Aorta (tissue), 5 donors: ENCODE results near the gene ADD2. TPM values are rescaled to one million over a fixed set of nuclear protein-coding genes. Genes with fewer than 3 reads are reported as not detected.

Source experiments
- ATAC-seq: fragments of 200-7000 bp; cut with Tn5 transposase; one replicate; pipeline ENCODE4 v1.9.1; 2022; ENCODE audit warnings: moderate library complexity; ENCODE audit not compliant: low FRiP score
- DNase-seq, 2 donors: peaks; one replicate each; pipeline ENCODE4 v3.0.0-alpha.2; 2020
- H3K27ac ChIP-seq, 2 donors: one replicate each; pipeline ENCODE4 v1.5.1; 2013; ENCODE audit warnings: low read length in 2 of 2, mild to moderate bottlenecking in 2 of 2, moderate library complexity in 2 of 2, control low read depth in 1 of 2, inconsistent platforms in 1 of 2, low read depth in 1 of 2
- H3K27me3 ChIP-seq, 2 donors: one replicate each; pipeline ENCODE4 v1.6.1; 2013; ENCODE audit warnings: control low read depth in 1 of 2, low read length in 1 of 2, mild to moderate bottlenecking in 1 of 2, moderate library complexity in 1 of 2; ENCODE audit not compliant: insufficient read depth in 2 of 2, control insufficient read depth in 1 of 2
- H3K36me3 ChIP-seq, 2 donors: one replicate each; pipeline ENCODE4 v1.6.1; 2013; ENCODE audit warnings: control low read depth in 1 of 2, low read length in 1 of 2, mild to moderate bottlenecking in 1 of 2; ENCODE audit not compliant: insufficient read depth in 2 of 2, control insufficient read depth in 1 of 2
- H3K4me1 ChIP-seq, 2 donors: one replicate each; pipeline ENCODE4 v1.6.1; 2013; ENCODE audit warnings: low read length in 2 of 2, control low read depth in 1 of 2, mild to moderate bottlenecking in 1 of 2, moderate library complexity in 1 of 2; ENCODE audit not compliant: insufficient read depth in 2 of 2, control insufficient read depth in 1 of 2
- H3K4me3 ChIP-seq, 2 donors: one replicate each; pipeline ENCODE4 v1.5.1; 2013; ENCODE audit warnings: low read length in 2 of 2, control low read depth in 1 of 2, mild to moderate bottlenecking in 1 of 2
- H3K9me3 ChIP-seq: one replicate; pipeline ENCODE4 v1.6.1; 2013; ENCODE audit warnings: mild to moderate bottlenecking, low read length; ENCODE audit not compliant: control insufficient read depth
- WGBS, 2 donors: extraction: QIAGEN DNeasy Blood & Tissue Kit; methylation state at CpG; one replicate each; pipeline ENCODE4 v1.1.7; 2013; 5-methylcytosine and 5-hydroxymethylcytosine counted together
- intact Hi-C, 2 donors: fragments of 100-400 bp; cut with DNase I; formaldehyde crosslinking; loops; one replicate each; pipeline versions ENCODE4 v1.14.2 to v1.15.0; 2022
- polyA plus RNA-seq, 2 donors: library from polyadenylated mRNA; stranded (reverse); fragments of 200-250 nt; gene quantifications; one replicate each; pipeline ENCODE4 v1.2.3, GENCODE V29; 2013
- total RNA-seq, 2 donors: library from RNA; stranded (reverse); fragmentation: NEBNext Ultra II Directional; extraction: Animal tissue kit (Norgen Biotek cat#: 25700); gene quantifications; one replicate each; pipeline ENCODE4 v1.2.1, GENCODE V29; 2021
- donor health status: healthy with polysubstance abuse.
- donor health status: Bipolar disorder and iron deficiency.
- donor health status: DM: no; HTN: no; CAD: no.
- donor health status: DM: no; HTN: no; CAD: no.
- donor health status: DM: yes; HTN: yes; CAD: no.

Gene ADD2
- total and polyA plus RNA-seq, 4 donors, result 0.15 to 5.3 (median 1.7) TPM; not detected in 1

DNA sequence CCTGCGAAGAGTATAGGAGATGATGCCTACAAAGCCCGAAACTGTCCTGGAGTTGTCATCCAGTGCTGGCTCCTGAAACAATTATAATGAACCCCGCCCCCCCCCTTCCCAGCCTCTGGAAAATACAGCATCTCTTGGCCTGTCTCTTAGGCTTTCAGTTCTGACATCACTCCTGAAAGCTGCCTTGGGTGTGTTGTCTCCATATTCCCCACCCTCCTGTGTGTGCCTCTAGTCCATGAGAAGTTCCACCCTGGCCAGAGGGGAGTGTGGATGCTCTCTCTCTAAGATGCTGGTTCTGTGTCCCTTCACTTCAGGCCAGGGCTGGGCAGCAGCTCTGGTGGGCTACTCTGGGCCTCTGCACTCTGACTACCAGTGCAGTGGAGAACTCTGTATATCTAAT, 155.4 kb downstream of the ADD2 start:
- no peaks in the 10 kb centered on the region for H3K27me3 ChIP-seq
- intact Hi-C loops, result loop anchor here (1.0 to 10.0 kb wide), 2 partner anchors 268 to 271 kb away; no protein-coding TSS in a partner anchor
- 83 to 88% methylated on average over 3 of the region's 3 CpGs for WGBS, 2 donors
- no peak overlapping the region for H3K4me3 ChIP-seq
- H3K9me3 ChIP-seq, result no peaks in the 10 kb centered on the region
- H3K4me1 ChIP-seq, result no peaks in the 10 kb centered on the region
- H3K36me3 ChIP-seq, result no peaks in the 10 kb centered on the region
- H3K27ac ChIP-seq, result no peak overlapping the region
- DNase-seq, result no peak
- no peak for ATAC-seq

DNA sequence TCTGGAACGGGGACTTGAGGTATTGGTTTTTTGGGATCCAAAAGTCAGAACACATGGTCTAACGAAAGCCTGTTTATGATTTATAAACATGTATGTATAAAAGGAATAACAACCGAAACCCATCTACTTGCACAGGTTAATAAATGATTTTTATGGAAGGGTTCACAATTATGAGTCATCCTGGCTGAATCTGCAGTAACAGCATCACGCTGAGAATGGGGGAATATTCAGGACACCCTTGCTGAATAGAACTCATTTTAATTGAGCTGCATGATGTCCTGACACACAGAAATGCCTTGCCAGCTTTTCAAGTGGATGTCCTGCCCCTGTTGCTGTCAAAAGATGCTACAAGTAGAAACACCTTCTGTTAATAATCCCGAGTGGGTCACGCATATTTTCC, 159.6 kb downstream of the ADD2 start:
- no peaks in the 10 kb centered on the region for H3K4me1 ChIP-seq
- no peak overlapping the region for H3K27ac ChIP-seq
- ATAC-seq (no peak), DNase-seq (no peak)
- H3K27me3 ChIP-seq, result no peaks in the 10 kb centered on the region
- WGBS, 2 donors, result 72 to 81% methylated on average over 6 of the region's 6 CpGs
- H3K4me3 ChIP-seq, result no peak overlapping the region
- intact Hi-C loops, result no loop called here
- H3K9me3 ChIP-seq, result no peaks in the 10 kb centered on the region
- H3K36me3 ChIP-seq, result no peaks in the 10 kb centered on the region

GRCh38 chr2:70607121-70607561, 160.9 kb downstream of the ADD2 start:
- H3K4me1 ChIP-seq, result no peaks in the 10 kb centered on the region
- no peak for ATAC-seq
- WGBS, 2 donors, result 58 to 59% methylated on average over 8 of the region's 8 CpGs
- H3K36me3 ChIP-seq, result no peaks in the 10 kb centered on the region
- DNase-seq, result no peak
- H3K27me3 ChIP-seq, result no peaks in the 10 kb centered on the region
- no peak overlapping the region for H3K4me3 ChIP-seq
- intact Hi-C loops, result no loop called here
- H3K9me3 ChIP-seq, result no peaks in the 10 kb centered on the region
- H3K27ac ChIP-seq, result no peak overlapping the region

Other genes starting within 250 kb of the ADD2 start
- 1 to 10 TPM; 2.0 to 2.5 TPM for gene TGFA, start 214.4 kb downstream of the ADD2 start, total RNA-seq
- 1 to 10 TPM in 1 of 2 donors, under 1 TPM in 1; 0.13 to 1.3 TPM for gene TGFA, start 214.4 kb downstream of the ADD2 start, polyA plus RNA-seq
- not detected for gene FIGLA, start 22.4 kb upstream of the ADD2 start, total RNA-seq
- not detected for gene FIGLA, start 22.4 kb upstream of the ADD2 start, polyA plus RNA-seq
- gene CLEC4F, start 52.4 kb upstream of the ADD2 start, total RNA-seq, result under 1 TPM in 1 of 2 donors, not detected in 1; 0.72 TPM
- not detected for gene CLEC4F, start 52.4 kb upstream of the ADD2 start, polyA plus RNA-seq
- gene CD207, start 67.6 kb upstream of the ADD2 start, total RNA-seq, result under 1 TPM in 1 of 2 donors, not detected in 1; 0.78 TPM
- not detected for gene CD207, start 67.6 kb upstream of the ADD2 start, polyA plus RNA-seq
- 1 to 10 TPM in 1 of 2 donors, under 1 TPM in 1; 0.39 to 1.2 TPM for gene VAX2, start 132.4 kb upstream of the ADD2 start, total RNA-seq
- gene VAX2, start 132.4 kb upstream of the ADD2 start, polyA plus RNA-seq, result 1 to 10 TPM in 1 of 2 donors, not detected in 1; 1.8 TPM
- 1 to 10 TPM in 1 of 2 donors, not detected in 1; 1.8 TPM for gene ATP6V1B1, start 167.7 kb upstream of the ADD2 start, total RNA-seq
- gene ATP6V1B1, start 167.7 kb upstream of the ADD2 start, polyA plus RNA-seq, result 1 to 10 TPM; 3.1 to 6.4 TPM
- 1 to 10 TPM; 1.9 to 3.3 TPM for gene ANKRD53, start 210.4 kb upstream of the ADD2 start, total RNA-seq
- gene ANKRD53, start 210.4 kb upstream of the ADD2 start, polyA plus RNA-seq, result 1 to 10 TPM in 1 of 2 donors, under 1 TPM in 1; 0.88 to 5.0 TPM
- 10 to 100 TPM; 51.0 to 58.1 TPM for gene TEX261, start 226.7 kb upstream of the ADD2 start, total RNA-seq
- gene TEX261, start 226.7 kb upstream of the ADD2 start, polyA plus RNA-seq, result 10 to 100 TPM; 26.8 to 37.0 TPM